ENCODE data around the gene TNFAIP3.
"Not testable (repeated sequence)": the region's sequence is repeated elsewhere in the genome, so short reads cannot be mapped to it uniquely, and the experiment has no call there.

Gene TNFAIP3

GRCh38 chr6:137866914-137867684 lies at the start of gene TNFAIP3:
TSS of gene TNFAIP3 (plus strand) at chr6:137867259. CDS start at chr6:137871228, 3,969 bp downstream.
- DNase-seq, result peak; percentile 94 to 95

DNA sequence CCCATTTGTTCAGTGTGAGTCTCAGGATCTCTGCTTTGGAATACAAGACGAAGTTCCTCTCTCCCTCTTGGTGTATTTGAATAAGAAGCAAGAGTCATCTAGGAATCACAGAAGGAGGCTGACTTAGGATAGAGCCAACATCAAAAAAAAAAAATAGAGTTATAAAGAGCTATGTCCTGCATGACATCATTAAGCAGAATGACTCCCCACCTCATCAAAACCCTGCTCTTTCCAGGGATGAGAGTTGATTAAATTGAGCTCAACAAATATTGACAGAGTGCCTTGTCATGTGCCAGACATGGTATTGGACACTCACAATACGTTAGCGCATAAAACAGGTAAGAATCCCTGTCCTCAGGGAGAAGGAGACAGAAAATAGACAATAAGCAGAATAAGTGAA lies 48.6 kb upstream of the TNFAIP3 start:
- DNase-seq, result no peak

GRCh38 chr6:137819740-137820139 lies 47.3 kb upstream of the TNFAIP3 start:
- peak in 1 of 2 donors; percentile 35 for DNase-seq

DNA sequence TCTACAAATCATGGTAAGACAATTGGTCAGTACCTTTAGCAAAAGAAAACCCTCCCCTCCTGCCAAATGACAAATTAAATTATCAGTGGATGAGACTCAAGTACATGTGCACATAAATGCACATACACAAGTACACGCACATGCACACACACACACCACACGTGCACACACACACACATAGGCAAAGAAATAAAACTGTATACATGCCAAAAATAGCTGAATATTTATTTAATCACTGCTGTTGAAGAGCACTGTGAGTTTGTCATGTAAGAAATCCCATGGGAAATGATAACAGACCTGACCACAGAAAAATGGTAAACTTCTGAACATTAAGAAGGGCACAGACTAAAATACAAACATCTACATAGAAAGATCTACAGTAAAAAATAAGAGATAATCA lies 46.6 kb upstream of the TNFAIP3 start:
- no peak for DNase-seq

- no peak for DNase-seq
Observed at GRCh38 chr6:137820952-137821351, 46.1 kb upstream of the TNFAIP3 start.

GRCh38 chr6:137821491-137821890 lies 45.6 kb upstream of the TNFAIP3 start:
- no peak for DNase-seq

DNA sequence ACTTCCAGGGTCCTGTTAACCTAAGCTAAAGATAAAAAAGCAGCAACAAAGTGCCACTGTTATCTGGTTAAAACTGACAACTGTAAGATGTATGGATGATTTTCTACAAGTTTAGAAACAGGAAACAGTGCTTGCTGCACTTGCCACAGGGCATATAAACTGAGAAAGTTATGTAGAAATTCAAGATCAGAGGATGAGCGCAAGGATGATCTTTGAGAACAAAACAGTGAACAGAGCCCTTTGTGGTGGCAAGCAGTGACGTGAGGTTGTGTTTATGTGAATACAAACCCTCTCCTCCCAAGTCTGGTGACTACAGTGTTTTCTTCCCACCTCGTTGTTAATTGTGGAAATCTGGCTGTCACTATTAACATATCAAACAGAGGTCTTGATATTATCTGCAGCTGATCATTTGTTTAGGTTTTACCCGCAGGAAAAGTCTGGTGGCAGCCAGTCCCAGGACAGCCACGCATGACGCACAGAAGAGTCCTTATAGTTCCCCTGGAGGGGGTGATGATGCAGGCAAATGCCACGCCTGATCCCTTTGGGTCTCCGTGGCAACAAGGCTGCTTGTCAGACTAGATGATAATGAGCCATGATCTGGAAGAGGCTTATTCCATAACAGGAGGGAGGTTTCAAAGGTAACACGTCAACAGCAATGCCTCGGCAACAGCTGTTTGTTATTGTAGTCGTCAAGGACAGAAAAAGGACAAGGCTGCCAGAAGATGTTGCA lies 43.1 kb upstream of the TNFAIP3 start:
- peak; percentile 62 to 75 for DNase-seq

DNA sequence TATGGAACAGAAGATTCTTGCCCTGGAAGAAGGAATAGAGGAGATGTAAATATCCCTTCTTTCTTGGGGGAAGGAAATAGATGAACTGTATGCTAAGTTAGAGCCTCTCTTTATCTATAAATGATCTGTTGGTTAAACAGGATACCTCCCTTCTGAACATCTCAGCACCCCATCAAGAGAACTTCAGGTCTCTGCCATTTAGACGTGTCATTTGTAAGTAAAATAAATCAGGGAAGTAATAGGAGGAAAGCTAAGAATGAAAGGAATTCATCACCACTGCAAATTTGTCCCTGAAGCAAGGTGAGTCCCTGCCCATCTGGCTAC lies 42.5 kb upstream of the TNFAIP3 start:
- DNase-seq, result no peak

DNA sequence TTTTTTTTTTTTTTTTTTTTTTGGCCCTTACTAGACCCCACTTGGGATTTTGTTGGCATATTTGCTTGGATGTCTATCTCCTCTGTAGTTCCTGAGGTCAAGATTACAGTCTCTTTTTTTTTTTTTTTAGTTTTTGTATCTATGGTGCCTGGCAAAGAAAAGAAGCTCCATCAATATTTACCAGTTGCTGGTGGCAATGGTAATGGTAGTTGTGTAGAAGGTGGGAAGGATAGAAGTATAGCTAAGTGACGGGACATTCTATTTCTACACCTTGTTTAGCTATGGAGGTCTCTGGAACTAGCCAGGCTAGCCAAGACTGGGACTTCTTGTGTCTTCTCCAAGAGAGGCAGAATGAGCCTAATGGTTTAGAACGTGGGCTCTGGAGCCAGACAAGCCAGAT lies 42.2 kb upstream of the TNFAIP3 start:
- DNase-seq, result no peak

- no peak for DNase-seq
Observed at GRCh38 chr6:137827411-137827940, 39.6 kb upstream of the TNFAIP3 start.

GRCh38 chr6:137827977-137828810 lies 38.9 kb upstream of the TNFAIP3 start:
- peak; percentile 28 to 35 for DNase-seq

DNA sequence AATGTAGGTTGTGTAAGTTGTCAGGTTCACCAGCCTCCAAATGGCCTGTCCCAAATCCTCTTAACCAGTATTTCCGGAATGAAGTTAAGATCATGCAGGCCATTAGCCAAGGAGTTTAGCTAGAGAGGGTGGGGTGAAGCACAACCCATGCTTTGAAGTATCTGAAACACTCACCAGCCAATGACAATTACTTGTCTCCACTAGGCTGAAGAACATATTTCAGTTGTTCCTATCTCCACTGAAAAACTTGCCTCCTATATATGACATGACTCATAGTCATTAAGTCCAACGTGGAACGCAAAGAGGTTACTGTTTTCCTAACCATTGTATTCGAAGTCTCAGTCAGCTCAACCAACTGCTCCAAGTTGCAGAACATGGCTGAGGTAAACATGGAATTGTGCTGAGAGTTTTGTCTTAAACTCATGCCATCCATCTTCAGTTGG lies 37.4 kb upstream of the TNFAIP3 start:
- DNase-seq, result no peak

DNA sequence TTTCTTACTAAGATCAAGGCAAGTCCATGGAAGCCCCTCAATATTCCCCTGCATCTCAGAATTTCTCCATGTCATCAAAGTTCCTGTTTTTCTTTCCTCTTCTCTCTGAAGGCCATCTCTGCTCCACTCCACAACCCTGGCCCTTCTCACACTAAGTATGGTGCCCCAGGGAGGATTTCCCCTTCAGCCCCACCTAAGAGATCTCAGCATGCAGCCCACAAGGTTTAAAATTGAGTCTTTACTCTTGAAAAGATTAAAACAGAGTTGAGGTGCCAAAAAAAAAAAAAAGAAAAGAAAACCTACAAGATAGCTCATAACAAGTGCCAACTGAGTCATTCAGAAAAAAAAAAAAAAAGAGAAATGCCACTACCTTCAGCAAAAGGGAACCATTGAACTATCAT lies 36.5 kb upstream of the TNFAIP3 start:
- DNase-seq, result no peak

GRCh38 chr6:137832110-137832509 lies 34.9 kb upstream of the TNFAIP3 start:
- no peak for DNase-seq

DNA sequence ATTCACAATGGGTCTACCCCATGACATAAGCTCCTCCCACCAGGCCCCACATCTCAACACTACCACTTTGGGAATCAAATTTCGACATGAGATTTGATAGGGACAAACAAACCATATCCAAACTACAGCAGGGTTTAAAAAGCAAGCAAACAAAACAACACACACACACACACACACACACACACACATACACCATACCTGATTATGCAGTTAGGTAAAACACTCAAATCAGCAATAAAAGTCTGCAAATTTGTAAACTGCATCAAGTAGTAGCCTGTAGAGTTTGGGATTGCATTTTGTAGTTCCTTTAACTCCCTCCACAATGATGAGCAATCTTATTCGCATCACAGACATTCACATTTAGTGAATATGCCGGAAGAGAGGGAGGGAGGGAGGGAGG lies 32.6 kb upstream of the TNFAIP3 start:
- DNase-seq, result no peak

DNA sequence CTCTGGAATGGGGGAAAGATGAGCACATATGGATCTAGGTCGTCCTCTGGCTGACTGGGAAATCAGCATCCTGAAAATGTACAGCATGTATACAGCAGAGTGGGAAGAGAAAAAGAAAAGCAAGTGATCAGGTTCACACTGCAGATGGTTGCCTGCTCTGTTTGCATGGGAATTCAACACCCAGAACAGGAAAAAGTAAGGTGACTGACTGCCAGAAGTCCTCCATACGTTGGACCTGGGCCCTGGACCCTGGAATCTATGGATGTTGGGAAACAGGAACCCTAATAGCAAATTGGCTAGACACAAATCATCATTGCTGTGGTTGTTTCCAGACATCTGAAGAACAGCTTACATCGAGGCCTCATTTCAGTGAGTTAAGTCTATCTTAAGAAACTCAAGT lies 30.3 kb upstream of the TNFAIP3 start:
- DNase-seq, result no peak

DNA sequence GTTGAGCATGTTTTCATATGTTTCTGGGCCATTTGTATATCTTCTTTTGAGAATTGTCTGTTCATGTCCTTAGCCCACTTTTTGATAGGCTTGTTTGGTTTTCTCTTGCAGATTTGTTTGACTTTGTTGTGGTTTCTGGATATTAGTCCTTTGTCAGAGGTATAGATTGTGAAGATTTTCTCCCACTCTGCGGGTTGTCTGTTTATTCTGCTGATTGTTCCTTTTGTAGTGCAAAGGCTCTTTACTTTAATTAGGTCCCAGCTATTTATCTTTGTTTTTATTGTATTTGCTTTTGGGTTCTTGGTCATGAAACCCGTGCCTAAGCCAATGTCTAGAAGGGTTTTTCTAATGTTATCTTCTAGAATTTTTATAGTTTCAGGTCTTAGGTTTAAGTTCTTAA lies 29.0 kb upstream of the TNFAIP3 start:
- DNase-seq, result not testable (repeated sequence)

DNA sequence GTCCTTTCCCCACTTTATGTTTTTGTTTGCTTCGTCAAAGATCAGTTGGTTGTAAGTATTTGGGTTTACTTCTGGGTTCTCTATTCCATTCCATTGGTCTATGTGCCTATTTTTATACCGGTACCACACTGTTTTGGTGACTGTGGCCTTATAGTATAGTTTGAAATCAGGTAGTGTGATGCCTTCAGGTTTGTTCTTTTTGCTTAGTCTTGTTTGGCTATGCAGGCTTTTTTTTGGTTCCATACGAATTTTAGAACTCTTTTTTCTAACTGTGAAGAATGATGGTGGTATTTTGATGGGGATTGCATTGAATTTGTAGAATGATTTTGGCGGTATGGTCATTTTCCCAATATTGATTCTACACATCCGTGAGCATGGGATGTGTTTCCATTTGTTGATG lies 28.5 kb upstream of the TNFAIP3 start:
- DNase-seq, result not testable (repeated sequence)

DNA sequence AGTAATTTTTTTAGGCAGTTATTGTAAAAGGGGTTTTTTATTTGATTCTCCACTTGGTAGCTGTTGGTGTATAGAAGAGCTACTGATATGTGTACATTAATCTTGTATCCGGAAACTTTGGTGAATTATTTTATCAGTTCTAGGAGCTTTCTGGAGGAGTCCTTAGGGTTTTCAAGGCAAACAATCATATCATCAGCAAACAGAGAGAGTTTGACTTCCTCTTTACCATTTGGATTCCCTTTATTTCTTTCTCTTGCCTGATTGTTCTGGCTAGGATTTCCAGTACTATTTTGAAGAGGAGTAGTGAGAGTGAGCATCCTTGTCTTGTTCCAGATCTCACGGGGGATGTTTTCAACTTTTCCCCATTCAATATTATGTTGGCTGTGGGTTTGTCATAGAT lies 28.0 kb upstream of the TNFAIP3 start:
- DNase-seq, result no peak

- no peak for DNase-seq
Observed at GRCh38 chr6:137840252-137840651, 26.8 kb upstream of the TNFAIP3 start.

DNA sequence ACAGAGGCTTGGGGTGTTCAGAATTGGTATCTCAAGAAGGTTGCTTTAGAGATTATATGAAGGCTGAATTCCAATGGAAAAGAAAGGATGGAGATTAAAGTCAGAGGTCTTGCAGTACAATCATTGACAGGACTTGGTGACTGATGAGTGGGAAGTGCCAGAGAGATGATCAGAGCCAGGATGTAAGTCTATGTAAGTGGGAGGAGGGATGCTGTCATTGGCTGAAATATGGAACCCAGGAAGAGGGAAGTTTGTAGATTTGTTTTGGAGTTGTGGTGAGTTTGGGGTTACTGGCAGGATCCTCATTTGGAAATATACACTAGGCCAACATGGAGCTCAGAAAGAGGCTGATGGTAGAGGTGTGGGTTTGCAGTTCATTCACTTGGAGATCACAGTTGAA lies 23.8 kb upstream of the TNFAIP3 start:
- DNase-seq, result no peak

GRCh38 chr6:137844327-137844726 lies 22.7 kb upstream of the TNFAIP3 start:
- not testable (repeated sequence) for DNase-seq

GRCh38 chr6:137844773-137845172 lies 22.3 kb upstream of the TNFAIP3 start:
- DNase-seq, result not testable (repeated sequence)
